Activated CD4-positive, alpha-beta T cell treated with anti-CD3 and anti-CD28 coated beads, Interleukin-2, amount 50 U/mL, for 16 hours (primary cell): ENCODE results near the gene CARMIL1.

Experiments
- DNase-seq: peaks from one replicate; pipeline ENCODE4 v3.0.0-alpha.2; 2020

The CARMIL1 gene

DNA sequence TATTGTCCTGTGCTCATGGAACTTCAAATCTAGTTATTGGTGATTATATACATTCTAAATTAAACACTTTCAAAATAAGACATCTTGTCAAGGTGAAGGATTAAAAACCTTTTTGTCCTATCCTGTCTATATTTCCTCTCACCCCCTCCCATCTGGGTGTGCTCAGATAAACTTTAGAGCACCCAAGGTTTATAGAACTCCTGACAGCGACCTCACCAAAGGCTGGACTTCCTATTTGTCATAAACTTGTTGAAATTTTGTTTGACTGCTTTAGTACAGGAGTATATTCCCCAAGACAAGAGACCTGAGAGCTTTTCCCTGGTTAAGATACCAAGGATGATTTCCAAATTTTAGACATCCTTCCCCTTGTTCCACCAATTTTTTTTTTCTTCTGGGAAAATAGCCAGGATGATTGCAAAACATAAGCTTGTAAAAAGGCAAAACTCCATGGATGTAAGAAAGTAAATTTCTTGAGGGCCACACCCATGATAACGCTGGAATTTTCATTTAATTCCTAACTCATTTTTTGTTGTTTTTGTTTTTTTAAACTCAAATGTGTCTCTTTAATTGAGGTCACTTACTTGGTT is 33.0 kb downstream of the CARMIL1 start:
- no peak for DNase-seq

DNA sequence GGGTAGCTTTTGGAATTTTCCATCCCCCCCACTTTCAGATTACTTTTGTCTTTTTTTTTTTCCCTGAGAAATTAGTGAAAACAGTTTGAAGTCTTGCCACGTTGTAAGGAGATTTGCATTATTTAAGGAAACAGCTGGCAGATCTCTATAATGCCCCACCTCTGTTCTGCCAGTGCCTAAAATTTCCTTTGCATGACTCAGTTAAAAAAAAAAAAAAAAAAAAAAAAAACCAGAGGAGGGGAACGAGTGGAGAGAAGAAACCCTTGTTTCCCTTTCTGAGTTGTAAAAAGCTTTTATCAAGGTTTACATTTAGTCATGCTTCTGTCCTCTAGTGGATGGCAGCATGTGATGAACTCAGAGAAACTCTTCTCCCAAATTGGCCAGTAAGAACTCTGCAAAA is 33.5 kb downstream of the CARMIL1 start:
- no peak for DNase-seq

DNA sequence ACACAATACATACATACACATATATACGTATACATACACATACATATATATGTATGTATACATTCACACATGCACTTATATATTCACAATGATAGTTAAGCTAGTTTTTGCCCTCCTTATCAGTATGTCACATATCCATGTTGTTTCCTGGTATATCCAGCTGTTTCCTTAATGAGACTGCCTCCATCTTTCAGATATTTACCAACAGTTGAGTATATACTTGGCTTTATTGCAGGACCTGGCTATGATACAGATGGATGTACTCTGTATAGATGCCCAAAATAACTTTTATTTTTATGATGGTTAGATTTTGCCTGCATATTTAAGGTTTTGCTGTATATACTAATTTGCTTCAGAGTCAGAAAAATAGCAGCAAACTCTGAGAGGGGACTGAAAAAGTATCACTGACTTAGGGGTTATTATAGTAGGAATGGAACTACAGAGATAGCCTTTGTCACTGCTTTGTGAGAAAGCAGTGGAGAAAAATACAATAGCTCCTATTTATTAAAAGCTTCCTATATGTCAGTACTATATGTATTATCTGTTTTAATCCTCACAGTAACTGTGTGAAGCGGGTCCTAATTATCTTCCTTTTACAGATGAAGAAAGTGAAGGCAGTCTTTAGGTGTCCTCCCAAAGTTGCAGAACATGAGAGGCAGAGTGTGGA is 35.5 kb downstream of the CARMIL1 start:
- DNase-seq: no peak

DNA sequence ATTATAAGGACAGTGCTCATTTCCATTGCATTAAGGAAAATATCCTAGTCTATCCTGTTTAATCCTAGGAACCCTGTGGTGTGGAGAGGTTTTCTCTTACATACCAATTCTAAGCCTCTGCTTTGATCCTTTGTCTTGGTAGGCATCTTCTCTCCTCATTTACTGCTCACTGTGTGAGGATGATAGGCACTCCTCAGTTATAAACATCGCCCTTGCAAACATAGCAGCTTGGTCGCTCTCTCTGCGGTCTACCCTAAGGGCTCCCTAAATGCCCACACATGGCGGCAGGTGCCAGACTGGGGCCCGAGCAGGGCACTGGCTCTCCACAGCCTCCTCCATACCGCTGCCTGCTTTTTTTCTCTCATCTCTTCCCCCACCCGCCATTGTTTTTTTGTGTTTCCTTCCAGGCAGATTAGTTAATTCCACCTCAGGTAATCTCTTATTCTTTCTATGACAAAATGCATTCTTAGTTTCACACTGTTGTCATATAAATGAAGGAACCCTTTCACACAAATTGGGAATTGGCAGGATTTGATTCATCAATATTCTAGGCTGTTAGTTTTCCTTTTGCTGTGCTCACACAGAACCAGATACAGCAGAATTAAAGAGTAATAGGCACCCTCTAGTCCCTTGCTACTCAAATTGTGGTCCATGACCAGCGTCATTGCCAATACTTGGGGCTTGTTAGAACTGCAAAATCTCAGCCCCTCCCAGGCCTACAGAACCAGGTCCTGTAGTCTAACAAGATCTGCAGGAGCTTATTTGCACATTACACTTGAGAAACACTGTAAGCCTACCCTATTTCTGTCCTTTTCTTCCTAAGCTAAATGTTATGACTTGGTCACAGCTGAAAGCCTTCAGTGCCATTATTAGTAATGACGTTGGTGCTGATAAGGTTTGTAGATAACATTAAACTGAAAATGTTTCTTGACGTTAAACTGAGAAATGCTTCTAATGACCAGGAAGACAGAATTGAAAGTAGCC is 36.3 kb downstream of the CARMIL1 start:
- DNase-seq: no peak

DNA sequence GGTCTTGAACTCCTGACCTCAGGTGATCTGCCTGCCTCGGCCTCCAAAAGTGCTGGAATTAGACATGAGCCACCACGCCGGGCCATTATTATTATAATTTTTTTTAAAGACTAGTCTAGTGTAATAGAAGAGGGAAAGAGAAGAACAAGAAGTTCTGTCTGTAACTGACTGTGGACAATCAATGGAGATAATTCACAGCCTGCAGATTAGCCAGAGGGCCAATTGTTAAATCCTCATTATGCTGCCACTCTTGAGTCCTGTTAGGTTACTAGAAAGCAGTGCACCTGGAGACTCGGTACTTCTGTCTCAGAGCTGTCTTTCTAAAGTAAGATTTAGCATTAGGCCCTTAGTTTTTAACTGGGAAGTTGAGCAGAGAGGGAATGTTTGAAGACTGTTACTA is 37.5 kb downstream of the CARMIL1 start:
- DNase-seq: no peak

DNA sequence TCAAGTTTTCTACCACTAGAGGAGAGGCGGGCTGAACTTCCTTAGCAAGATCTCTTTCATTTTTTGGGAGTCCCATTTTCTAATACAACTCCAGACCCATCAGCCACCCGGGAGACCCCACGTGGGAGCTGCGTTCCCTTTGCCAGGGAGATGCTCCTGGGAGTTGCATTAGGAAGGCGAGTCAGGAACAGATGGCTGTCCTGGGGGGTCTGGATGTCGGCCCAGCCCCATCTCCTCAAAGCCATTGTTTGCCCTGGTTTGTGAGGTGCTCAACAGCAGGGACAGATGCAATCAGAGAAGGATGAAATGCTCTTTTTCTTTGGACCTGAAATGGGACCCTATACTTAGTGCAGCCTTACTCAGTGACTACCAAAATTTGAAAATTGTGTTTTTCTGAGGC is 39.4 kb downstream of the CARMIL1 start:
- no peak for DNase-seq

DNA sequence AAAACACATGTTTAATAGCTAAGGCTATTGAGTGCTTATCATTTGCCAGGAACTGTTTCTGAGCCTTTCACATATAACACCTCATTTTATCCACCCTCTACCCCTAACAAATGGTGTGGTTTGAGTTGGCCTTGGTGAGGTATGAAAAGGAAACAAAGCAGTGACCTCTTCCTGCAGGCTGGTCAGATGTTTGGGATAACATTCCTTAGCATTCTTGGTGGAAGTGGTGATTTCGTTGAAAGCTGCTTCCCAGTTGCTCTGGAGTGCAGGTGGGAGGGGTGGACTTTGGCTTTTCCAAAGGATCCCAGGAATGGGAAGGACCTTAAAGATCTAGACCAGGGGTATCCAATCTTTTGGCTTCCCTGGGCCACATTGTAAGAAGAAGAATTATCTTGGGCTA is 41.3 kb downstream of the CARMIL1 start:
- DNase-seq: no peak

DNA sequence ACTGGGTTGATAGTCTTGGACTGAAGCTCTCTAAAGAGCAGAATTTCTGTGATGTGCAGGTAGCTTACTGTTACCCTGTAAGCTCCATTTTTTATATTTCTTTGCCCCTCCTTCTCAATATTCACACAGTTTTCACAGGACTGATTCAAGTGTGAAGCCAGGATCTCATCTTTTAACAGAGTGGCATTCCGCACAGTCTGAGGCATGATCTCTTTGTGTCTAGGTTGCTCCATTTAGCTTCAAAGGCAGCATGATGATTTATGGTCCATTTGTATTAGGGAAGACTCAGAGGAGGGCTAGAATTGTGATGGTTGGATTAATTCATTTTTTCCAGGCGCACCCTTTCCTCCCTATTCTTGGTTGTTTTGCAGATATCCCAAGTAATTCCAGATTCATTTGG is 43.5 kb downstream of the CARMIL1 start:
- no peak for DNase-seq

DNA sequence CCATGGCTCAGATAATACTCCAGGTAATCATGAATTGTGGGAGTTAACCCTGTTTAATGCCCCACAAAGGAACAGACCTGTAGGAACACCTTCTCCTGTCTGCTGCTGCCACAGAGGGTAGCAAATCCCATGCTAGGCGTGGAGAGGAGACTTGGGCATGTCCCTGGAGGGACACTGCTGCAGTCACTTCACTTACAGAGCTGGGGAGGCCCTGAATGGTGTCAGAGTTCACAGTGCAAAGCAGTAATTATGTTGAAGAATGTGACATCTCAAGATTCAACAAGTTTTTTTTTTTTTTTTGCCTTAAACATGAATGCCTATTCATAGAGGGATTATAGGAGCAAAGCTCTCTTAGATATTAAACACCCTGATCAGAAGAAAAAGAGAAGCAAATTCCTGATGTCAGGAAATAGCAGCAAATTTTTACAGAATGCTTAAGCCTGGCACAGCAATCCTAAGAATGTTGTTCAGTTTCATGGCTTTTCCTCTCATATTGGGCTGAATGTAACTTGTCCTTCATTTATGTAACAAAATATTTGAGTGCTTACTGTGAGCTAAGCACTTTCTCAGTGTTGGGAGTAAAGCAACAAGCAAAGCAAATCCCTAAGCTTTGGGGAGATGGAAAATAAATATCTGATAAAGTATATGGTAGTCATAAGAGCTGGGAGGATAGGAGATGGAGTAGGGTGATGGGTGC is 45.0 kb downstream of the CARMIL1 start:
- no peak for DNase-seq

DNA sequence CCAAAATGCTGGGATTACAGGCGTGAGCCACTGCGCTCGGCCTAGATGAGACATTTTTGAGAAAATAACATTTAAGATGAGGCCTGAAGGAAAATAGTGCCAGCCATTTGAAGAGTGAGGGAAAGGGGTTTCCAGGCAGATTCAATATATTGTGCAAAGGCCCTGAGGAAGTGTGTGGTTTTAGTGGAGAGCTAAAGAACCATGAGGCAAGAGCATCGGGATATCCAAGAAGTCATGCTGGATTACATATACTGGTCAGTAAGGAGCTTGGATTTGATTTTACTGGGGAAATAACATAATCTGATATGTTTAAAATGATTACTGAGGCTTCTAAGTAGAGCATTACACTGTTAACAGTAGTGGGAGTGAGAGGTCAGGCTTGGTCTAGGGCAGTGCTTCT is 47.0 kb downstream of the CARMIL1 start:
- no peak for DNase-seq

DNA sequence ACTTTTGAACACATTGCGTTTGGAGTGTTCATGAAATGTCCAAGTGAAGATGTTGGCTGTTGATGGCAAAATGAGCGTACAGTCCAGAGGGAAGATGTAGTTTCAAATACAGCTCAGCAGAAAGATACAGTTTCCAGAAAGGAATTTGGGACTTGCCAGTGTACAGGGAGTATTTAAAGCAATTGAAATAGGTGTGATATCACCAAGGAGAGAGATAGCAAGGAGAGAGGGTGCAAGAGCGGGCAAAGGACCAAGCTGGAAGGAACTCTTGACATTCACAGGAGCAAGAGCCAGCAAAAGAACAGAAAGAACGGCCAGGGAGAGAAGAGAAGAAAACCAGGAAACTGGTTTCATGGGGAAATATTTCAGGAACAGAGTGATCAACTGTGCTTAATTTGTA is 47.8 kb downstream of the CARMIL1 start:
- no peak for DNase-seq

DNA sequence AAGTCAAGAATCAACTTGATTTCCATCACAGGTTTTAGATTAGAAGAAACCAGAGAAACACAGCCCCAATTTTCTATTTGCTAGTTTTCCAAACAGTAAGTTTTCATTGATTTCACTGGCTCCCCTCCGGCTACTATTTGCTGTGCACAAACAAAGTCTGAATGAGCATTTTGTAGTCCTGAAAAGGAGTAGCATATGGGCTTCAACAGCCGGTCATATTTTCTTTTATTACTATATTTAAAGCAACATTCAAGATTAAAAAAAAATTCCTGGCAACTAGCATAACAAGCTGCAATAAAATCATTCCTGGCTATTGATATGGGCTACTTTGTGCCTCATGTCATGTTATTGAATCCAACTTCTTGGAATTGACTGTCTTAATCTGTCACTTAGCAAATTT is 48.3 kb downstream of the CARMIL1 start:
- no peak for DNase-seq

DNA sequence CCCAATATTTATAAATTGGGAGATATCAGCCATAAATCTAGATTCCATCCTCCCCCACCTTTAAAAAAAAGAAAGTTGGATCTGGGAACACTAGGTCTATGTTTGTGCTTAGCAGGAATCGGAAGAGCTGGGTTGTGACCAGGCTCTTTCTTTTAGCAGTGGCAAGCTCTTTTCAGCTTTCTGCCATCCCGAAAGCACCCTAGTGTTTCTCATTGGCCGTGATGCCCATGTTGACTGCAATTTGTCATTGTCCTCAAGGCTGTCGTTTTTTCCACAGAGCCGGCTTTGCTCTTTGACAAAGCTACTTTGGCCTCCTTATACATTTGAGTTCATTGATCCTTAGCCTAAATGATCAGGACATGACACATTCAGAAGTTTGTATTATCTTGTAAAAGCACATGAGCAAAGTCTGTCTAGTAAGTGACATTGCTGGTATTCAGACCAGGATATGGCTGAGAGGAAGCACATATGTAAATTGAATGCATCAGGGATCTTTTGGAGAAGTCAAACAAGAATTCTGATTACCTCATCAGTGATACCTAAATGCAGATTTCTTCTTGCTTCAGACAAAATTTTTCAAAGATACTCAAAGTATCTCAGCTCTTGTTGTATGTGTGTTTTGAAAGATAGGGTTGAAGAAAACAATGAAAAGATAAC is 50.1 kb downstream of the CARMIL1 start:
- DNase-seq: no peak

DNA sequence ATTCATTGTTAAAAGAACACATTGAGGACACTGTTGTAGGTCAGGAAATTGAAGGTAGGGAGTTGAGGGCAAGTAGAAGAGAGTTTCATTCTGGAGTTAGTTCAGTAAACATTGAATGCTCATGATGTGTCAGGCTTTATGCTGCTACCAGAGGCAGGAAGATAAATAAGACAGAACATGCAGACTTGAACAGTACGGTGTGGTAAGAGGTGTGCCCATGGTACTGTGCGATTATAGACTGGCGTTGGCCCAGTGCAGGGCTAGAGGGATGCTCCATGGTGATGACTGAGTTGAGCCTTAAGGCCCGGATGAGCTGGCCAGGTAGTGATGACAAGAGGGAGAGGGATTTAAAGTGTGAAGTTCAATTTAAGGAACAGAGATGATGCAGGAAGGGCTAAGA is 50.8 kb downstream of the CARMIL1 start:
- DNase-seq: no peak

DNA sequence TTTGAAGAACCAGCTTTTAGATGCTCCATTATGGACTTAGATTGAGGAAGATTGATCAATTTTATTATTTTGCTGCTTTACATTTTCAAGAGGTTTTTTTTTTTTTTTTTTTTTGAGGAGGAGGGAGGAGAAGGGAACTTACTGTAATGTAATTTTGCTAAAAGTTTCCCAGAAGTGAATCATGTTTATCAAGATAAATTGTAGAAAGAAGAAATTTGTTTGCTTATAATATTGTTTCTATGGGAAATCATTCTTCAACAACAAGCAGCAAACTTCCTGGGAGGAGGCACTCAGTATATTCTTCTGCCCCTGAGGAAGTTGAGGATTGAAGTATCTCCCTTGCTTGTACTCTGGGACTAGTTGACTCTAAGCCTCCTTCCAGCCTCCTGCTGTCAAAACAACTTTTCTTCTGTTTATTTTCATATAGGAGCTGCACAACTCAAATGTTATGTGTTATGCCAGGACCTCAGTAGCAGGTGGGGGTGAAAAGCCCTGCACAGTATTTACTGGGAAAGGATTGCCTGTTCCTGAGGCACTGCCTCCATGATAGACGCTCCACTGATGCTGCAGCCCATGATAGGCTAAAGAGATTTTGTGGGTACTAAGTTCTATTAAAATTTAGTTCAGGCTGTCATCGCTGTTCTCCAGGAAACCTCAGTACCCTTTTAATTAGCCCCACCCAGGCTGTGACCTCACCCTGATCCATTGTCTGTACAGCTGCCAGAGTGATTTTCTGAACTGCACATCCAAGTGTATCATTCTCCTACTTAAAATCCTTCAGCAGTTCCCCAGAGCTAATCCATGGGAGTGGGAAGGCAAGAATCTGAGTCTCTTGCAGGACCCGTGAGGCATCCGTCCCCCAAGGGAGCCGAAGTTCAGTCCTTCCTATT is 51.9 kb downstream of the CARMIL1 start:
- DNase-seq: no peak

DNA sequence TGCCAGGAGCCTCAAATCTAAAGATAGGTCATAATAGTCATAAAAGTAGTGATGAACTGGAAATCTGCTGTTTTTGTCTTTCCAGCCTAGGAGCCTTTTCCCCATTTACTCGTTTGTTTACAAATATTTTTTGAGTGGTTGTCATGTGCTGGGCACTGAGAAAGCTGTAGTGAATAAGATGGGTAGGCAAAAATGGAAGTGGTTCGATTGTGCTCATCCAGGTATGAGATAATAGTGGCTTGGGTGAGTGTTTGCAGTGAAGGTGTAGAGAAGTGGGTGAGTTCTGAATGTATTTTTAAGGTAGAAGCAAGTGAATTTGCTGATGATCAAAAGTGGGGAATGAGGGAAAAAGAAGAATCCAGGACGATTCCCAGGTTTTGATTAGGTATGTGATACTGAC is 53.0 kb downstream of the CARMIL1 start:
- no peak for DNase-seq

DNA sequence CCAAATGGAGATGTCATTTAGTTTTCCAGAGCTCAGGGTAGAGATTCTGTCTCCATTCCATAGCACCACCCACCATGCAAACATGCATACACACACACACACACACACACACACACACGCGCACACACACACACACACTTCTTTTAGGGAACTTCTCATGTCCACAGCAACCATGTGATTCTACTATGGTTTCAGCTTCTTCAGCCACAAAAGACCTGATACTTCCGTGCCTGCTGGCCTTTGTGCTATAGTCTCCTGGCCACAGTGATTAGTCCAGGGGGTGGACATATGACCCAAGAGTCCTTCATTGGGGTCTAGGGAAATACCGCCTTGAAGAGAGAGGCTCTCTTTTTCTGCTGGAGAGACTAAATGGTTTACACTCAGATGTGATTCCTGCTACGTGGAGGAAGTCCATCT is 53.5 kb downstream of the CARMIL1 start:
- no peak for DNase-seq

DNA sequence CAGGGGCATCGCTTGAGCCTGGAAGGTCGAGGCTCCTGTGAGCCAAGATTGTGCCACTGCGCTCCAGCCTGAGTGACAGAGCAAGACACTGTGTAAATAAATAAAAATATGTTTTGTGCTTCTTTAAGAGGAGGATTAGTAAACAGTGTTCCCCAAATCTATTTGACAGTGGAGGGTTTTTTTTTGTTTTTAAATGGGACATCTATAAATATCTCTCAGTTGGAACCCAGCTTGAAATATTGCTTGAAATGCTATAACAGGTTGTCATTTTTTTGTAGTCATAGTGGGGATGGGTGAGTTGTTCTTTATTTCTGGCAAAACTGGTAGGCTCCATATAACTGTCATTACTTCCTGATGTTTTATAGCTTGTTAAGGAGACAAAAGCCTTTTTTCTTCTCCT is 54.3 kb downstream of the CARMIL1 start:
- DNase-seq: no peak

DNA sequence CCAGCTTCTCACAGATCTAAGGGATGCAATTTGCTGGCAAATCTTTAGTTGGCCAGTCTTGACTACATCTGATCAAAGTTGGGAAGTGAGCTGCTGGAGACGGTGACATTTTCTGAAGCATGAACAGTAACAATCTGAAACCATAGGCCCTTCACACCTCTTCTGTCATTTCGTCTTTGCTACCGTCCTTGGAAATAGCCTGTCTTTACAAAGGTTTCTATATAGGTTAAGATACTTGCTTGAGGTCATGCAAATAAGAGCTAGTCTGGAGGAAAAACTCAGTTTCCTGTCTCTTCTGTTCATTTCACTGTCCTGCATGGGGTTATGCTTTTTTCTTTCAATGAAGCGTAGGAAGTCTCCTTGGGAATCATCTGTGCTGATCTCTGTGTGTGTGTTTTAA is 55.6 kb downstream of the CARMIL1 start:
- no peak for DNase-seq

DNA sequence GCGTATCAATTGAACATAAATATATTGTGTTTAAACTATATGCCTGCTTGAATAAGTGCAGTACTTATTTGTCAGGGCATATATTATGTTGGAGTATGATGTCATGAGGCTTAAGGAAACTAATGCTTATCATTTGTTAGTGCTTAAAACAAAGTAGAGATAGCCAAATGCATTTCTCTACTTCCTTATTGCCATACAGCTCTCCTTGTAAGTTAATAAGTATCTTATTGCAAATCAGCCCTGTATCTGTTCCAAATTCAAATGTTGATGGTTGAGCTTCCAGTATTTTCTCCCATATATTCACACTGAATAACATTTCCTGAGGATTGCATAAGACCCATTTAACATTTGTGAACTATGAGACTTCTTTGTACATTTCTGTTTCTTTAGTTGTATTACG is 57.8 kb downstream of the CARMIL1 start:
- DNase-seq: no peak

DNA sequence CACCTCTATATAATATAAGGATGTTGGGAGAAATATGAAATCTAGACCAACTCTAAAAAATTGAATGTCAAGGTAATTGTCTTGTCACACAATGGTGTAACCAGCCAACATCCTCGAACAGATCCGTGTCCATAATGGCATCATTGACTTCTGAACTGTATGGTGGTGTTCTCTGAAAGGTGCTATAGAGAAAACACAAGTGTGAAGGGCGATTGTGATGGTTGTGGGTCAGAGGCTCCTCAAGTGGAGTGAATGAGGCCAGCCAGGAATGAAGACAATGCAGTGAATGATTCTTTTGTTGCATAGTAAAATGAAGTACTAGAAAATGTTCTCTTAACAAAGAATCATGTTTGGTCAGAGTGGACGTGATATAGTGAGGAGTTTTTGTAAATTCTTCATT is 58.3 kb downstream of the CARMIL1 start:
- no peak for DNase-seq
